RWPE1 (cell line): Measurements from ENCODE around the gene CRABP1.

ENCODE experiments used
- CTCF ChIA-PET: fragments of 350-600 bp; sonication (Branson Sonifier 250); formaldehyde crosslinking; extraction: SDS; loops from one replicate; lab custom pipeline; 2021; lab: Yijun Ruan, JAX
- POLR2A ChIA-PET: fragments of 400-600 bp; formaldehyde crosslinking; extraction: SDS; loops from one replicate; lab custom pipeline; 2020; ENCODE audit warnings: antibody characterized with exemption; ENCODE audit not compliant: low non-redundant PET; lab: Yijun Ruan, JAX
- DNase-seq: peaks from one replicate; pipeline ENCODE4 v3.0.0; 2012; ENCODE audit warnings: low spot score
- H3K27ac ChIP-seq: fragments of 450-650 bp; 2 replicates; pipeline ENCODE4 v1.5.1; 2017
- CTCF ChIP-seq: fragments of 450-650 bp; conservative IDR thresholded peaks from 2 replicates; pipeline ENCODE4 v1.5.1; 2017; ENCODE audit warnings: low read depth, mild to moderate bottlenecking

Gene CRABP1

GRCh38 chr15:78389322-78389721, 49.2 kb downstream of the CRABP1 start:
- ChIA-PET POLR2A (no interaction called here), CTCF (interaction anchor here (0.7 kb wide), 1 partner anchor 53 kb away, joined by 3 read pairs; no protein-coding TSS in a partner anchor)
- no peak for DNase-seq
- H3K27ac ChIP-seq, result no peak overlapping the region
- no peak for TF ChIP-seq CTCF

GRCh38 chr15:78389738-78390137, 49.6 kb downstream of the CRABP1 start:
- H3K27ac ChIP-seq, result no peak overlapping the region
- CTCF ChIA-PET, result interaction anchor here (0.7 kb wide), 1 partner anchor 54 kb away, joined by 3 read pairs; no protein-coding TSS in a partner anchor
- POLR2A ChIA-PET, result no interaction called here
- DNase-seq, result no peak
- no peak for TF ChIP-seq CTCF

- TF ChIP-seq CTCF, result no peak
- ChIA-PET CTCF (no interaction called here), POLR2A (no interaction called here)
- DNase-seq, result no peak
- H3K27ac ChIP-seq, result no peak overlapping the region
These were observed 50.1 kb downstream of the CRABP1 start for GRCh38 chr15:78390242-78390641.

GRCh38 chr15:78390826-78391225, 50.7 kb downstream of the CRABP1 start:
- H3K27ac ChIP-seq, result no peak overlapping the region
- POLR2A ChIA-PET, result no interaction called here
- CTCF ChIA-PET, result no interaction called here
- no peak for TF ChIP-seq CTCF
- no peak for DNase-seq

- DNase-seq, result no peak
- H3K27ac ChIP-seq, result no peak overlapping the region
- no peak for TF ChIP-seq CTCF
- CTCF ChIA-PET, result no interaction called here
- POLR2A ChIA-PET, result no interaction called here
These were observed 51.6 kb downstream of the CRABP1 start for GRCh38 chr15:78391781-78392180.

GRCh38 chr15:78392430-78392829, 52.3 kb downstream of the CRABP1 start:
- TF ChIP-seq CTCF, result no peak
- no peak for DNase-seq
- no peak overlapping the region for H3K27ac ChIP-seq
- ChIA-PET POLR2A (no interaction called here), CTCF (interaction anchor here (0.7 kb wide), 1 partner anchor 83 kb away, joined by 3 read pairs; no protein-coding TSS in a partner anchor)

- DNase-seq, result no peak
- ChIA-PET POLR2A (no interaction called here), CTCF (interaction anchor here (0.7 kb wide), 2 partner anchors 84 to 279 kb away, joined by 3 read pairs; no protein-coding TSS in a partner anchor)
- no peak overlapping the region for H3K27ac ChIP-seq
- no peak for TF ChIP-seq CTCF
These were observed 53.0 kb downstream of the CRABP1 start for GRCh38 chr15:78393137-78393536.
